HepG2 (cell line): ENCODE results near the gene LMX1B. TPM values are rescaled to one million over a fixed set of nuclear protein-coding genes. Genes with fewer than 3 reads are reported as not detected.

Experiments used
- ATAC-seq: fragments of 200-7000 bp; cut with Tn5 transposase; 3 replicates; pipeline ENCODE4 v1.9.1; 2020; ENCODE audit warnings: mild to moderate bottlenecking, moderate library complexity
- BruUV-seq: library from RNA; stranded (reverse); fragments of 400-500 nt; replicated peaks from 2 replicates; lab custom pipeline; 2021; lab: Mats Ljungman, UMichigan
- CTCF ChIA-PET: fragments of 300-600 bp; formaldehyde crosslinking; extraction: SDS; loops from one replicate; lab custom pipeline; 2021; ENCODE audit warnings: low total read pairs, inconsistent platforms, low intra/inter-chr PET ratio; lab: Yijun Ruan, JAX
- POLR2A ChIA-PET: fragments of 350-600 bp; sonication (Branson Sonifier 250); formaldehyde crosslinking; loops from one replicate; lab custom pipeline; 2020; ENCODE audit warnings: antibody characterized with exemption, inconsistent platforms; lab: Yijun Ruan, JAX
- DNase-seq: peaks from one replicate; pipeline ENCODE4 v3.0.0-alpha.2; 2015; ENCODE audit warnings: low spot score
- FAIRE-seq: peaks from 3 replicates; lab custom pipeline; 2011; peaks lifted over from hg19 to GRCh38; lab: Jason Lieb, UNC
- H2AFZ ChIP-seq: one replicate; pipeline ENCODE4 v1.6.1; 2011; ENCODE audit warnings: low read length, inconsistent platforms
- H3K27ac ChIP-seq: fragments of 300-600 bp; 3 replicates; pipeline ENCODE4 v1.8.0; 2011; ENCODE audit warnings: mixed run types, mild to moderate bottlenecking, mixed read lengths, low read length, inconsistent platforms; ENCODE audit not compliant: insufficient read depth; ENCODE audit errors: extremely low read length
- H3K27me3 ChIP-seq, 2 experiments: fragments of 200-600 bp in 1 of 2; 2 replicates in 1 of 2; 3 replicates in 1 of 2; pipeline versions ENCODE4 v1.6.0 to v1.8.0; 2011; ENCODE audit warnings: low read length in 2 of 2, mild to moderate bottlenecking in 2 of 2, moderate library complexity in 2 of 2, inconsistent platforms in 1 of 2; ENCODE audit not compliant: insufficient read depth in 2 of 2, control insufficient read depth in 1 of 2
- H3K36me3 ChIP-seq, 2 experiments: fragments of 200-600 bp in 1 of 2; replicated peaks in 1 of 2; 2 replicates in 1 of 2; 3 replicates in 1 of 2; pipeline versions ENCODE4 v1.5.1 to v1.8.0; 2011; ENCODE audit warnings: low read length in 2 of 2, inconsistent platforms in 1 of 2; ENCODE audit not compliant: insufficient read depth in 2 of 2, control insufficient read depth in 1 of 2
- H3K4me1 ChIP-seq: 2 replicates; pipeline ENCODE4 v1.5.1; 2012; ENCODE audit warnings: low read length, inconsistent platforms; ENCODE audit not compliant: insufficient read depth
- H3K4me2 ChIP-seq: 2 replicates; pipeline ENCODE4 v1.6.0; 2011; ENCODE audit warnings: low read depth, low read length, inconsistent platforms
- H3K4me3 ChIP-seq, 3 experiments: fragments of 200-600 bp in 1 of 3; sonication (generic), shearing (Covaris generic) in 1 of 3; replicated peaks in 1 of 3; 2 replicates each; pipeline ENCODE4 v1.5.1; 2011 to 2016; ENCODE audit warnings: low read length in 3 of 3, inconsistent platforms in 2 of 3, low read depth in 2 of 3, mild to moderate bottlenecking in 2 of 3, control low read depth in 1 of 3, mixed read lengths in 1 of 3; ENCODE audit not compliant: insufficient read depth in 1 of 3
- H3K79me2 ChIP-seq: one replicate; pipeline ENCODE4 v1.6.1; 2011; ENCODE audit warnings: low read length, inconsistent platforms; ENCODE audit not compliant: insufficient read depth
- H3K9ac ChIP-seq: 2 replicates; pipeline ENCODE4 v1.6.0; 2011; ENCODE audit warnings: mild to moderate bottlenecking, low read depth, low read length, inconsistent platforms; ENCODE audit not compliant: insufficient read depth
- H3K9me3 ChIP-seq: 2 replicates; pipeline ENCODE4 v1.5.1; 2012; ENCODE audit warnings: mild to moderate bottlenecking, low read length
- H4K20me1 ChIP-seq: 2 replicates; pipeline ENCODE4 v1.6.0; 2011; ENCODE audit warnings: inconsistent platforms, mild to moderate bottlenecking, low read length, moderate library complexity; ENCODE audit not compliant: insufficient read depth
- AGO2 ChIP-seq: fragments of 200-400 bp; formaldehyde crosslinking; optimal IDR thresholded peaks from 2 replicates; pipeline ENCODE3; 2017; ENCODE audit warnings: mild to moderate bottlenecking, low read depth, low read length, moderate library complexity
- CBX2 ChIP-seq, 2 experiments: fragments of 200-600 bp in 1 of 2; sonication (generic); formaldehyde crosslinking in 1 of 2; IDR thresholded peaks; 2 replicates each; pipeline versions ENCODE4 v1.7.0 to v1.8.1; 2018 to 2022; ENCODE audit warnings: low read depth in 2 of 2, low read length in 1 of 2, mild to moderate bottlenecking in 1 of 2, missing genetic modification reagents in 1 of 2
- POGZ ChIP-seq: sonication (generic); formaldehyde crosslinking; IDR thresholded peaks from 2 replicates; pipeline ENCODE4 v1.4.0; 2020; ENCODE audit warnings: mild to moderate bottlenecking, missing genetic modification reagents
- POLR2A ChIP-seq, 2 experiments: IDR thresholded peaks; 2 replicates each; pipeline ENCODE4 v1.6.1; 2011; ENCODE audit warnings: low read depth in 2 of 2, low read length in 2 of 2, mild to moderate bottlenecking in 1 of 2, moderate library complexity in 1 of 2; ENCODE audit not compliant: insufficient read depth in 1 of 2
- POLR2G ChIP-seq: fragments of 200-400 bp; formaldehyde crosslinking; IDR thresholded peaks from 2 replicates; pipeline ENCODE4 v1.6.1; 2018; ENCODE audit warnings: mild to moderate bottlenecking, low read depth, low read length, moderate library complexity
- ZBTB7B ChIP-seq: sonication (generic); formaldehyde crosslinking; IDR thresholded peaks from 2 replicates; pipeline ENCODE4 v1.4.0; 2020; ENCODE audit warnings: missing genetic modification reagents
- ZFP37 ChIP-seq: sonication (generic); formaldehyde crosslinking; IDR thresholded peaks from 2 replicates; pipeline ENCODE4 v1.4.0; 2020; ENCODE audit warnings: missing genetic modification reagents, borderline replicate concordance
- ZNF225 ChIP-seq: sonication (generic); formaldehyde crosslinking; IDR thresholded peaks from 2 replicates; pipeline ENCODE4 v1.4.0; 2020; ENCODE audit warnings: mild to moderate bottlenecking, missing genetic modification reagents
- ZNF337 ChIP-seq: sonication (generic); formaldehyde crosslinking; IDR thresholded peaks from 2 replicates; pipeline ENCODE4 v1.5.1; 2020; ENCODE audit warnings: missing genetic modification reagents, low read depth, mild to moderate bottlenecking, borderline replicate concordance
- ZNF431 ChIP-seq: sonication (generic); formaldehyde crosslinking; IDR thresholded peaks from 2 replicates; pipeline ENCODE4 v1.9.0; 2022; ENCODE audit warnings: missing genetic modification reagents, low read depth, mild to moderate bottlenecking, borderline replicate concordance
- ZNF577 ChIP-seq: sonication (generic); formaldehyde crosslinking; IDR thresholded peaks from 2 replicates; pipeline ENCODE4 v1.4.0; 2020; ENCODE audit warnings: mild to moderate bottlenecking, low read depth, missing genetic modification reagents, borderline replicate concordance
- ZSCAN22 ChIP-seq: sonication (generic); formaldehyde crosslinking; IDR thresholded peaks from 2 replicates; pipeline ENCODE4 v1.4.0; 2020; ENCODE audit warnings: mild to moderate bottlenecking, missing genetic modification reagents
- WGBS: methylation state at CpG from one replicate; pipeline ENCODE4 v1.1.6; 2017; ENCODE audit warnings: low lambda C conversion rate; 5-methylcytosine and 5-hydroxymethylcytosine counted together
- in situ Hi-C: cut with HindIII; loops from 2 replicates; pipeline ENCODE4 v1.10.0; 2017; ENCODE audit warnings: low pct_unique_long_range_greater_than_20kb; ENCODE audit not compliant: extremely low pct_ligation_motif_present
- intact Hi-C: fragments of 100-400 bp; cut with micrococcal nuclease; formaldehyde crosslinking; loops from one replicate; pipeline ENCODE4 v1.10.0; 2022; ENCODE audit not compliant: unreplicated experiment
- polyA plus RNA-seq, 8 experiments: library from polyadenylated mRNA; depleted of rRNA in 3 of 8; stranded (reverse) in 7 of 8; unstranded in 1 of 8; fragments of >200 nt; fragmentation: Illumina TruSeq in 4 of 8; extraction: Trizol in 4 of 8; gene quantifications; 2 replicates each; pipeline versions ENCODE4 v1.2.1 to v1.2.3, GENCODE V29; 2011 to 2016; ENCODE audit warnings: low read depth in 4 of 8, missing spikeins in 1 of 8, mixed read lengths in 1 of 8; ENCODE audit not compliant: insufficient read depth in 1 of 8
- total RNA-seq, 5 experiments: library from RNA; depleted of rRNA; stranded (reverse); fragments of >200 nt; fragmentation: Illumina TruSeq; extraction: Trizol; gene quantifications; 2 replicates each; pipeline ENCODE4 v1.2.3, GENCODE V29; 2016; ENCODE audit warnings: low read depth in 1 of 5
- TF ChIP-seq, protein P1 (sequence below): sonication (generic); formaldehyde crosslinking; IDR thresholded peaks from 2 replicates; pipeline ENCODE4 v1.4.0; 2020; ENCODE audit warnings: missing genetic modification reagents
- TF ChIP-seq, protein P2 (sequence below): sonication (generic); formaldehyde crosslinking; IDR thresholded peaks from 2 replicates; pipeline ENCODE4 v1.4.0; 2020; ENCODE audit warnings: mild to moderate bottlenecking, missing genetic modification reagents
- TF ChIP-seq, protein P3 (sequence below): sonication (generic); formaldehyde crosslinking; conservative IDR thresholded peaks from 2 replicates; pipeline ENCODE4 v1.4.0; 2020; ENCODE audit warnings: missing genetic modification reagents
- TF ChIP-seq, protein P4 (sequence below): sonication (generic); formaldehyde crosslinking; IDR thresholded peaks from 2 replicates; pipeline ENCODE4 v1.8.0; 2022; ENCODE audit warnings: missing genetic modification reagents, mild to moderate bottlenecking, borderline replicate concordance
- TF ChIP-seq, protein P5 (sequence below): IDR thresholded peaks from 2 replicates; pipeline ENCODE4 v1.6.1; 2016; ENCODE audit warnings: missing compliant biosample characterization, missing genetic modification reagents, borderline replicate concordance

Gene LMX1B
- total and polyA plus RNA-seq, 2 of the 13 experiments (the other 11 are each of a cell fraction or from before 2014, with no cell fraction given): not detected

DNA sequence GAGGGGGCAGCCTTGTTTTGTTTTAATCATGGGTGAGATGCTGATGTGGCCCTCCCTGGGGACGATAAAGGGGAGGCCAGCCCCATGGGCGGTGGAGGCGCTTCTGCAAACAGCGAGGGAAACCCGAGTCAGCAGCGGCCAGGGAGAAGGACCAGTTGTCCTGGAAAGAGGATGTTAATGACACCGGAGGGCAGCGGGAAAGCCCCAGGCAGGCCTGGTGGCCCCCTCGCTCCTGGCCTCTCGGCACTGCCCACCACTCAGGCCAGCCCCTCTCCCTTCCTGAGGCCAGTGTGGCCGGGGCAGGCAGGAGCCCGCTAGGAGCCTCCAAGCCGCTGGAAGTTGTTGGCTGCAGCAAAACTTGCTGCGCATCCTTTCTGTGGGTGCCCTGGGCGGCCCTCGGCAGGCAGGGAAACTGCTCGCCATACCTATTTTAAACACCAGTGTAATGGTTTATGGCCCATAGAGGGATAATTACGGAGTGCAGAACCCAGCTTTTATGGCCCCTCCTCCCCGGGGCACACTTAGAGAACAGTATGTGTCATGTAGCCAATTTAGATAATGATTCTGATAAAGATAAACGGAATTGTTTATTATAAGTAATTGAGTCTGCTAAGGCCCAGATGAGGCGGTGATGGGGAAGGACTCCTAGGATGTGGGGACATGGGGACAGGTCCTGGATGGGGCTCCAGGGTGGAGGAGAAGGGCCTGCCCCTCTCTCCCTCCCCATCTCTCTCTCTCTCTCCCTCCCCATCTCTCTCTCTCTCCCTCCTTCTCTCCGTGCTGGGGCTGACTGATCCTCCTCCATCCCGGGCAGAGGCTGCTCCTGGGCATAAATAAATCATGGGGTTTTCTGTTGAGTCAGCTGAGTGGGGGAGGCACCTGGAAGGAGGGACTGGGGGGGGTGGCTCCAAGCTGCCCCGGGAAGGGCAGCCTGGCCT, 36.9 kb downstream of the LMX1B start:
- intact Hi-C loops: no loop called here
- H3K4me1 ChIP-seq: no peaks in the 10 kb centered on the region
- no peaks in the 10 kb centered on the region for H3K79me2 ChIP-seq
- H3K9ac ChIP-seq: no peak overlapping the region
- BruUV-seq: no TSS peak
- H3K4me3 ChIP-seq: no peak overlapping the region
- no peak for DNase-seq
- no peak for FAIRE-seq
- WGBS: 4% methylated on average over 15 of the region's 24 CpGs
- CTCF ChIA-PET: no interaction called here
- H3K4me2 ChIP-seq: no peak overlapping the region
- TF ChIP-seq, protein P1, sequence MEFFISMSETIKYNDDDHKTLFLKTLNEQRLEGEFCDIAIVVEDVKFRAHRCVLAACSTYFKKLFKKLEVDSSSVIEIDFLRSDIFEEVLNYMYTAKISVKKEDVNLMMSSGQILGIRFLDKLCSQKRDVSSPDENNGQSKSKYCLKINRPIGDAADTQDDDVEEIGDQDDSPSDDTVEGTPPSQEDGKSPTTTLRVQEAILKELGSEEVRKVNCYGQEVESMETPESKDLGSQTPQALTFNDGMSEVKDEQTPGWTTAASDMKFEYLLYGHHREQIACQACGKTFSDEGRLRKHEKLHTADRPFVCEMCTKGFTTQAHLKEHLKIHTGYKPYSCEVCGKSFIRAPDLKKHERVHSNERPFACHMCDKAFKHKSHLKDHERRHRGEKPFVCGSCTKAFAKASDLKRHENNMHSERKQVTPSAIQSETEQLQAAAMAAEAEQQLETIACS (CRISPR knock-in tag): no peak
- TF ChIP-seq ZSCAN22 (CRISPR knock-in tag) (no peak), ZNF577 (CRISPR knock-in tag) (no peak), ZNF431 (CRISPR knock-in tag) (no peak), POLR2A (IDR thresholded peaks at IDR 0.05; ENCODE audit: insufficient read depth in 1 of 2, low read depth in 2 of 2, low read length in 2 of 2) (no peak), ZFP37 (CRISPR knock-in tag) (no peak), ZBTB7B (CRISPR knock-in tag) (no peak), ZNF225 (CRISPR knock-in tag) (no peak), ZNF337 (CRISPR knock-in tag) (no peak), AGO2 (no peak), CBX2 (IDR thresholded peaks at IDR 0.05; ENCODE audit: low read depth, low read length) (no peak), CBX2 (CRISPR knock-in tag; IDR thresholded peaks at IDR 0.05; ENCODE audit: low read depth) (no peak), POLR2G (no peak), POGZ (CRISPR knock-in tag) (no peak)
- TF ChIP-seq, protein P2, sequence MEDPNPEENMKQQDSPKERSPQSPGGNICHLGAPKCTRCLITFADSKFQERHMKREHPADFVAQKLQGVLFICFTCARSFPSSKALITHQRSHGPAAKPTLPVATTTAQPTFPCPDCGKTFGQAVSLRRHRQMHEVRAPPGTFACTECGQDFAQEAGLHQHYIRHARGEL (CRISPR knock-in tag): no peak
- TF ChIP-seq, protein P3, sequence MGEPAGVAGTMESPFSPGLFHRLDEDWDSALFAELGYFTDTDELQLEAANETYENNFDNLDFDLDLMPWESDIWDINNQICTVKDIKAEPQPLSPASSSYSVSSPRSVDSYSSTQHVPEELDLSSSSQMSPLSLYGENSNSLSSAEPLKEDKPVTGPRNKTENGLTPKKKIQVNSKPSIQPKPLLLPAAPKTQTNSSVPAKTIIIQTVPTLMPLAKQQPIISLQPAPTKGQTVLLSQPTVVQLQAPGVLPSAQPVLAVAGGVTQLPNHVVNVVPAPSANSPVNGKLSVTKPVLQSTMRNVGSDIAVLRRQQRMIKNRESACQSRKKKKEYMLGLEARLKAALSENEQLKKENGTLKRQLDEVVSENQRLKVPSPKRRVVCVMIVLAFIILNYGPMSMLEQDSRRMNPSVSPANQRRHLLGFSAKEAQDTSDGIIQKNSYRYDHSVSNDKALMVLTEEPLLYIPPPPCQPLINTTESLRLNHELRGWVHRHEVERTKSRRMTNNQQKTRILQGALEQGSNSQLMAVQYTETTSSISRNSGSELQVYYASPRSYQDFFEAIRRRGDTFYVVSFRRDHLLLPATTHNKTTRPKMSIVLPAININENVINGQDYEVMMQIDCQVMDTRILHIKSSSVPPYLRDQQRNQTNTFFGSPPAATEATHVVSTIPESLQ: no peak
- TF ChIP-seq, protein P4, sequence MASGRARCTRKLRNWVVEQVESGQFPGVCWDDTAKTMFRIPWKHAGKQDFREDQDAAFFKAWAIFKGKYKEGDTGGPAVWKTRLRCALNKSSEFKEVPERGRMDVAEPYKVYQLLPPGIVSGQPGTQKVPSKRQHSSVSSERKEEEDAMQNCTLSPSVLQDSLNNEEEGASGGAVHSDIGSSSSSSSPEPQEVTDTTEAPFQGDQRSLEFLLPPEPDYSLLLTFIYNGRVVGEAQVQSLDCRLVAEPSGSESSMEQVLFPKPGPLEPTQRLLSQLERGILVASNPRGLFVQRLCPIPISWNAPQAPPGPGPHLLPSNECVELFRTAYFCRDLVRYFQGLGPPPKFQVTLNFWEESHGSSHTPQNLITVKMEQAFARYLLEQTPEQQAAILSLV: no peak
- TF ChIP-seq, protein P5, sequence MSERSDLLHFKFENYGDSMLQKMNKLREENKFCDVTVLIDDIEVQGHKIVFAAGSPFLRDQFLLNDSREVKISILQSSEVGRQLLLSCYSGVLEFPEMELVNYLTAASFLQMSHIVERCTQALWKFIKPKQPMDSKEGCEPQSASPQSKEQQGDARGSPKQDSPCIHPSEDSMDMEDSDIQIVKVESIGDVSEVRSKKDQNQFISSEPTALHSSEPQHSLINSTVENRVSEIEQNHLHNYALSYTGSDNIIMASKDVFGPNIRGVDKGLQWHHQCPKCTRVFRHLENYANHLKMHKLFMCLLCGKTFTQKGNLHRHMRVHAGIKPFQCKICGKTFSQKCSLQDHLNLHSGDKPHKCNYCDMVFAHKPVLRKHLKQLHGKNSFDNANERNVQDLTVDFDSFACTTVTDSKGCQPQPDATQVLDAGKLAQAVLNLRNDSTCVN (CRISPR knock-in tag): no peak
- TF ChIP-seq, all 625 proteins: peak for 0
- Histone ChIP-seq H4K20me1 (no peaks in the 10 kb centered on the region), H3K27me3 (peaks cover 19 to 95% of the 10 kb centered on the region in 2 experiments), H3K36me3 (no peaks in the 10 kb centered on the region), H3K27ac (no peak overlapping the region), H2AFZ (no peak overlapping the region), H3K9me3 (no peaks in the 10 kb centered on the region)
- no peak for ATAC-seq
- in situ Hi-C loops: no loop called here
- POLR2A ChIA-PET: no interaction called here
